HS-27A (cell line): Measurements from ENCODE around the gene PGGHG.
"Not testable (repeated sequence)": the region's sequence is repeated elsewhere in the genome, so short reads cannot be mapped to it uniquely, and the experiment has no call there.

Experiments
- DNase-seq: peaks from one replicate; pipeline ENCODE4 v3.0.0-alpha.2; 2012; ENCODE audit warnings: low read depth, missing footprints

Gene PGGHG

DNA sequence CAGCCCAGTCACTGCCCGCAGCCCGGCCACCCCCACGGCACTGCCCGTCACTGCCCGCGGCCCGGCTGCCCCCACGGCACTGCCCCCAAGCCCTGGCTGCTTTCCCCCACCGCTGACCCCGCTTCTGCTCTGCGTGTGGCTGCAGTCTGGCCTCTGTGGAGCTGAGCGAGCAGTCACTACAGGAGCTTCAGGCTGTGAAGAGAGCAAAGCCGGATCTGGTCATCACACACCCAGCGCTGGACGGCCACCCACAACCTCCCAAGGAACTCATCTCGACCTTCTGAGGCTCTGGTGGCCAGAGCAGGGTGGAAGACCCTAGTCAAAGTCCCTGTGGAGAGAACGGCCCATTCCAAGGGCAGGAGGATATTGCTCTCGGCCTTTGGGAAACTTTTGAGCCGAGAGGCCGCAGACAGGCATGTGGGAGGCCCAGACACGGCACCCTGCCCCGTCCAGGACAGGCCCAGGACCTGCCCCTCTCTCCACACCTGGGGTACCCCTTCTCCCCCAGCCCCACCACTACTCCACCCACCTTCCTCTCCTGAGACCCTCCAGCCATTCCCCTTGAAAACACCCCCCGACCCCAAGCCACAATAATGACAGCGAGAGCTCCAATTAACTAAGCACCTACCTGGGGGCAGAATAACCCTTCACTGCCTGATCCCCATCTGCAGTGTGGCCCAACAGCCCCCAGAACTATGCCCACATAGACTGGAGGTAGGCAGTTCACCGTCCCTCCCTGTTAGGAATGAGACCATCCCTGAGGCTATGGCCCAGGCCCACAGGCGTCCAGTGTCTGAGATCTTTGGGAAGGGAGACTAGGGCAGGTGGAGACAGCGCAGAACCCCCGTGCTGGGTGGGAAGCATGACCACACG lies 3.7 kb upstream of the PGGHG start:
- DNase-seq = no peak

DNA sequence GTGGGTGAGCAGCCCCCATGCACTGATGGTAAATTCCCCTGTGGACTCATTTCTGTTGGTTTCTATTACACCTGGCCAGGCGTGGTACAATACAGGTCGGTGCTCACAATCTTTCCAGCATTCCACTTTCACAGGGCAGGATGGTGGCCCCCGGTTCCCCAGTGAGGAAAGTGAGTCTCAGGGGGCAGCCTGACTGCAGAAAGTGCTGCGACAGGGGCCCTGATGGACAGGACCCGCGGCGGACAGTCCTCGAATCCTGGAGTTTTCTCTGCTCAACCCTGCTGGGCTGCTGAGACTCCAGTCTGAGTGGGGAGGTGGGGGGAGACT lies 3.1 kb upstream of the PGGHG start:
- DNase-seq = no peak

DNA sequence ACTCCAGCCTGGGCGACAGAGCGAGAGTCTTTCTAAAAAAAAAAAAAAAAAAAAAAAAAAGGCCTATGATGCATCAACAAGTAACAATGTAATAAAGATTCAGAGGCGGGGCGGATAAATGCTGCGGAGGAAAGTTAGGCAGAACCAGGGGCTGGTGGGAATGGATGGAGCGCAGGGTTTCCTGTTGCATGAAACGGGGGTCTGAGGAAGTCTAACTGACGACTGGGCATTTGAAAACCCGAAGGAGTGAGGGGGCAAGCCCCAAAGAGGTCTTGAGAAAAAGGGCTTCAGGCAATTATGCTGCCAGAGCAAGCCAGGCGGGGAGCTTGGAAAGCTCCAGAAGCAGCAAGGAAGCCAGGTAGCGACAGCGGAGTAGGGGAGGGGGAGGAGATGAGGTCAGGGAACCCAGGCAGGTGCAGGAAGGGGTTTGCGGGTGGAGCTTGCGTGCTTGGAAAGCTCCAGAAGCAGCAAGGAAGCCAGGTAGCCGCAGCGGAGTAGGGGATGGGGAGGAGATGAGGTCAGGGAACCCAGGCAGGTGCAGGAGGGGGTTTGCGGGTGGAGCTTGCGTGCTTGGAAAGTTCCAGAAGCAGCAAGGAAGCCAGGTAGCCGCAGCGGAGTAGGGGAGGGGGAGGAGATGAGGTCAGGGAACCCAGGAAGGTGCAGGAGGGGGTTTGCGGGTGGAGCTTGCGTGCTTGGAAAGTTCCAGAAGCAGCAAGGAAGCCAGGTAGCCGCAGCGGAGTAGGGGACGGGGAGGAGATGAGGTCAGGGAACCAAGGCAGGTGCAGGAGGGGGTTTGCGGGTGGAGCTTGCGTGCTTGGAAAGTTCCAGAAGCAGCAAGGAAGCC lies 1.7 kb upstream of the PGGHG start:
- DNase-seq = not testable (repeated sequence)

DNA sequence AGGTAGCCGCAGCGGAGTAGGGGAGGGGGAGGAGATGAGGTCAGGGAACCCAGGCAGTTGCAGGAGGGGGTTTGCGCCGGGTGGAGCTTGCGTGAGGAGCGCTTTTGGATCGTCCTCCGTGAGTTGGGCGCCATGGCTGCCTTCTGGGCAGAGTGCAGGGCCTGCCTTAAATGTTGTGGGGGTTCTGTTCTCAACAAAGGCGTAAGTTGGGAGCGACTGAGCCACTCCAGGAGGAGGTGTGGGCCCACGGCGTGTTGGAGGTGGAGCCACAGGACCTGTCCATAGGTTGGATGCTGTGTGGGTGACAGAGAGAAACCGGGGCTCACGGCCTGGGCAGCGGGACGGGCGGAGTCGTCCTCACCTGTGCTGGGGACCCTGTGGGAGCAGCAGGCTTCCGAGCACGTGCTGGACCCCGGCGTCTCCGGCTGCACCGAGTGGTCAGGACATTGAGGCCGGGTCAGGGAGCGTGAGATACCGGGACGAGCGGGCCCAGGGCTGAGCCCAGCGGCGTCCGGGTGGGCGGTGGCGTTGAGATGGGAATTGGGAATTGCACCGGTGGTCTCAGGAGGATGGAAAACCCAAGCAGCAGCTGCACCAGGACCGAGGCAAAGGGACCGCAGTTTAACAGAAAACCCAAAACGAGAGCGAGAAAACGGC lies 977 bp upstream of the PGGHG start:
- DNase-seq = no peak

DNA sequence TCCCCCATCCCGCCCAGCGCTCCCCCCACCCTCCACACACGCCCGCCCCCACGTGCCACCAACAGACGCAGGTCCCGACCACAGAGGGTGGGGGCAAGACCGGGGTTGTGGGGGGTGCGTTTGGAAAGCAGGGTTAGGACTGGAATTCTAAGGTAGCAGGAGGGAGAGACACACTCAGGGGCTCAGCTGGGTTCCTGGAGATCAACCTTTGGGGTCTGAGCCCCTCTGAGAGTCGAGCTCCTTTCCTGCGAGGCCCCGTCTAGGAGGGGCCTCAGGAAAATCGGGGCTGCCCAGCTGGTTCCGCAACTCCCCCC lies 429 bp downstream of the PGGHG start:
- no peak for DNase-seq

DNA sequence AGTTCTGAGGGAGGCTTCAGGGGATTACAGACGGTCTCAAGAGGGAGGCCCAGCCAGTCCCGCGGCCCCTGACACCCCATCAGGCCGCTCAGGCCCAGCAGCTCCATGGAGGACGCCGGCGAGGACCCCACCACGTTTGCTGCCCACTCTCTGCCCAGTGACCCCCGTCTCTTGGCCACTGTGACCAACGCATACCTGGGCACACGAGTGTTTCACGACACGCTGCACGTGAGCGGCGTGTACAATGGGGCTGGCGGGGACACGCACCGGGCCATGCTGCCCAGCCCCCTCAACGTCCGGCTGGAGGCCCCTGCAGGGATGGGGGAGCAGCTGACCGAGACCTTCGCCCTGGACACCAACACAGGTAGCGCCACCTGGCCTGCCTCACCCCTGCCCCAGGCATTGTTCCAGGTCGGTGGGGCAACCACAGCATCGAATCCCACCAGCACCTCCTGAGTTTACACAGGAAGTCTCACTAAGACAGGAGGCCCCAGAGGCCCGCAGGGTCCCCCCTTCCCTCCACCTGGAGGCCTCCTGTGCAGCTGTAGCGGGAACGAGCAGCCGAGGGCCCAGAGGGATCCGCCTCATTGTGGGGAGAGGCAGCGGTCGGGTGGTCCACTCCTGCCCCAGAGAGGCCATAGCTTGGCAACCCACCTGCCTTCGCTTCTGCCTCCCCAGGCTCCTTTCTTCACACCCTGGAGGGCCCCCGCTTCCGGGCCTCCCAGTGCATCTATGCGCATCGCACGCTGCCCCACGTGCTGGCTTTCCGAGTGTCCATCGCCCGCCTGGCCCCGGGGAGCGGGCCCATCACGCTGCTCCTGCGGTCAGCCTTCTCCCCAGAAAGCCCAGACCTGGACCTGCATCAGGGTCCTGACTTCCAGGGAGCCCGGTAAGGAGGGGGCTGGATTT lies 1.0 kb downstream of the PGGHG start:
- no peak for DNase-seq

DNA sequence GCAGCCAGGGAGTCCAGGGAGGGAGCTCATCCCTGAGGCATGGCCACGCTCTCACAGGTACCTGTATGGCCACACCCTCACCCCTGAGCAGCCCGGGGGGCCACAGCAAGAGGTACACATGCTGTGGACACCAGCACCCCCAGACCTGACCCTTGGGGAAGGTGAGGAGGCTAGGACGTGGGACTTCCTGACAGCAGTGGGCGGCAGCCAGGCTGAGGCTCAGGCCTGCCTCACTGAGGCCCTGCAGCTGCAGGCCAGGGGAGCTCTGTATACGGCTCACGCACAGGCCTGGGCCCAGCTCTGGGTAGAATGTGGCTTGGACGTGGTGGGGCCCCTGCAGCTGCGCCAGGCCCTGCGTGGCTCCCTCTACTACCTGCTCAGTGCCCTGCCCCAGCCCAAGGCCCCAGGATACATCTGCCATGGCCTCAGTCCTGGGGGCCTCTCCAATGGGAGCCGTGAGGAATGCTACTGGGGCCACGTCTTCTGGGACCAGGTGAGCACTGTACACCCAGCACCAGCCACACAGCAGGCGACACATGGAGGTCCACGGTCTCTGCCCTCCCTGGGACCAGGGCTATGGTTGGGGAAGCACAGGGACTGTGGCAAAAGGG lies 1.8 kb downstream of the PGGHG start:
- DNase-seq = no peak

DNA sequence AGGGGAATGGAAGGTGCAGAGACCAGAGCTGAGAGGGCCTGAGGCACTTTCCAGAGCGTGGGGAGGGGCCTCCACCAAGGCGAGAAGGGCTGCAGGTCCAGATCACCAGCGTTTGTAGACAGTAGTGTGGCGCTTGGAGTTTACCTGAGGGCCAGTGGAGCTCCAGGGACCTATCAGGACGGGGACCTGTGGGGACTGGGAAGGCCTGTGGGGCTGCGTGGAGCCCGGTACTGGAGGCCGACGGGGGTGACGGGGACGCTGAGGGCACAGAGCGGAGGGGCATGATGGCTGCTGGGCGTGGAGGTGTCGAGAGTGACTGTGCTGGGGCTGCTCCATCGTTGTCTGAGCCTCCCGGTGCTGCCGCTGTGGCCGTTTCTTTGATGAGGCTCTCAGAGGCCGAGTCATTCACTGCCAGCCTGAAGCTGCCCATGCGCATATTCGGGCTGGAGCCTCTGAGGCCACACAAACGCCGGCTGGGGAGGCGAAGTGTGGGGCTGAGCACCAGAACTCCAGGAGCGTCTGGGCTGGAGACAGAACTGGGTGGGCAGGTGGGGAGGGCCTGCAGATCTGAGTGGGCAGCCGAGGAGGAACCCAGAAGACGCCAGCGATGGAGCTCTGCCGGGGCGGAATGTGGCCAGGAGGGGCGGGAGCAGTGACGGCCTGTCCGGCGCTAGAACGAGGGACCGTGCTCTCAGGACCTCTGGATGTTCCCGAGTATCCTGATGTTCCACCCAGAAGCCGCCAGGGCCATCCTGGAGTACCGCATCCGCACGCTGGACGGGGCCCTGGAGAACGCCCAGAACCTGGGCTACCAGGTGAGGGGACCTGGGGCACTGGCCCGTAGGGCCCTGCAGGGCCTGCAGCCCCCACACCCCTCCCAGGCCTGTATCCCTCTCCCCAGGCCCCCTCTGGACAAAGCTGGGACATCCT lies 2.6 kb downstream of the PGGHG start:
- no peak for DNase-seq

DNA sequence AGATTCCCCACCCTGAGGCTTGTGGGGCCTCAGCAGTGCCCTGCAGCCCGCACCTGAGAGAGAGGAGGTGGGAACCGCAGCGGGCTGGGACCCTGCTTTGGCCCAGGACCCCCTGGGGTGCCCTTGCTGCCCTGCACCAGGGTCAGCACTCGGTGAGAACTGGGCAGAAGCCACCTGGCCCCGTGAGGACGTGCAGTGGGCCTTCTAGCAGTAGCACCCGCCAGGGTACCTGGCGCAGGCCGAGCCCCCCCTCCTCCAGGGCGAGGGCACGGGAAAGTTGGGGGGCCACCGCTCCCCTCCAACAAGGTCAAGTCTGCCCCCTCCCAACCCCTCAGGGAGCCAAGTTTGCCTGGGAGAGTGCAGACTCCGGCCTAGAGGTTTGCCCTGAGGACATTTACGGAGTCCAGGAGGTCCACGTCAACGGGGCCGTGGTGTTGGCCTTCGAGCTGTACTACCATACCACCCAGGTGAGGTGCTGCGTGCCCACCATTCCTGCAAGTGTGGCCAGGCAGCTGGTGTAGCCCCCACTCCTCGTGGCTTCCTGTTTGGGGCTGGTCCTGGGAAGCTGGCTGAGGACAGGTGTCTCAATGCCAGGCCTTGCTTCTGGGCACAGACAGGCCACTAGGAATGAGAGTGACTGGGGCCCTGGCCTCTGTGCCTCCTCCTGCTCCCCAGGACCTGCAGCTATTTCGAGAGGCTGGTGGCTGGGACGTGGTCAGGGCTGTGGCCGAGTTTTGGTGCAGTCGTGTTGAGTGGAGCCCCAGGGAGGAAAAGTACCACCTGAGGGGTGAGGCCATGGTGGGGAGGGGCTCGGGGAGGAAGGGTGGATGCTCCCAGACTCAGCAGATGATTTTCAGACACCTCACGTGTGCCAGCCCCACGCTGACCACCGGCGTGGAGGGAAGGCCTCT lies 3.5 kb downstream of the PGGHG start:
- DNase-seq = no peak

DNA sequence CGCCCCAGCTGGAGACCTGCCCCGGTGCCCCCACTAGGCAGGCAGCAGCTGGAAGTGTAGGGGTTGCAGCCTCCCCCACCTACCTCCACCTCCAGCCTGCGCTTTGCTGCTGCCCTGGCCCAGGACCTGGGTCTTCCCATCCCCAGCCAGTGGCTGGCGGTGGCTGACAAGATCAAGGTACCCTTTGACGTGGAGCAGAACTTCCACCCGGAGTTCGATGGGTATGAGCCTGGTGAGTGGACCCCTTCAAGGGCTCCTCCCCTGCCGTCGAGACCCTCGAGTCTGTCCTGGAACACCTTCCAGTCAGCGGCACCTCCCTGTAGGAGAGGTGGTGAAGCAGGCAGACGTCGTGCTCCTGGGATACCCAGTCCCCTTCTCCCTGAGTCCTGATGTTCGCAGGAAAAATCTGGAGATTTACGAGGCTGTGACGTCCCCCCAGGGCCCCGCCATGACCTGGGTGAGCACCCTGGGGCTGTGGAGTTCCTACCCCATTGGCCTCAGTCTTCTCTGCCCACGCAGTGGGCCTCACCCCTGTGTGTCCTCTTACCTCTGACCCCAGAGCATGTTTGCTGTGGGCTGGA lies 4.4 kb downstream of the PGGHG start:
- no peak for DNase-seq

DNA sequence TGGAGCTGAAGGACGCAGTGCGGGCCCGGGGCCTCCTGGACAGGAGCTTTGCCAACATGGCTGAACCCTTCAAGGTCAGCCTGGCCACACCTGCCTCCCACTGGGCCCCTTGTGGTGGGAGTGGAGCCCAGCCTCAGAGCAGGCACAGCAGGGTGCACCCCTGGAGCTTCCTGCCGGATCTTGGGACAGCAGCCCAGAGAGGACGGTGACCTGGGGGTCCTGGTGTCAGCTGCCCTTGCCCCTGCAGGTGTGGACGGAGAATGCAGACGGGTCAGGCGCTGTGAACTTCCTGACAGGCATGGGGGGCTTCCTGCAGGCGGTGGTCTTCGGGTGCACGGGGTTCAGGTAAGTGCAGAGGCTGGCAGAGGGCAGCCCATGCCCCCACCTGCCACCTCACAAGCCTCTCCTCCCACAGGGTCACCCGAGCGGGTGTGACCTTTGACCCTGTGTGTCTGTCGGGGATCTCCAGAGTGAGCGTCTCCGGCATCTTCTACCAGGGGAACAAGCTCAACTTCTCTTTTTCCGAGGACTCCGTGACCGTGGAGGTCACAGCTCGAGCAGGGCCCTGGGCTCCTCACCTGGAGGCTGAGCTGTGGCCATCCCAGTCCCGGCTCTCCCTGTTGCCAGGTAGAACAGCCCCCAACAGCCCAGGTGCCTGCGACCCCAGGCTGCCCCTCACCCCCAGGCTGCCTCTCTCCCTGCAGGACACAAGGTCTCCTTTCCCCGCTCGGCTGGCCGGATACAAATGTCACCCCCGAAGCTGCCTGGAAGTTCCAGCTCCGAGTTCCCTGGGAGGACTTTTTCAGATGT lies 5.1 kb downstream of the PGGHG start:
- no peak for DNase-seq

DNA sequence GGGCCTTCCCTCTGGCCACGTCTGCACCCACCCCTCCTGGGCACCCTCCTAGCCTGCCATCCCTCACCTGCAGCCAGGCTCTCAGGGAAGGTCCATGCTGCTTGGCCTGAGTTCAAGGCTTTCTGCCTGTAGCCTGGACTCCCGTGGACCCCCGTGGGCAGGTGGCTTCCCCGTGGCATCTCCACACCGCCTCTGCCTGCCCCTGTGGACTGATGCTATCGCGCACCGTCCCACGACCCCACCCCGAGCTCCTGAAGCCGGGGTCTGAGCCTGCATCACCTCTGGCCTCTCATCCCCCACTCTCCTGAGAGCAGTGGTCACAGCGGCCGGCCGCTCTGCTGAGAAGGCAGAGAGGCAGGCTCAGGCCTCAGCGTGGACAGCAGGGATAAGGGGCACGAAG lies 5.9 kb downstream of the PGGHG start:
- no peak for DNase-seq

DNA sequence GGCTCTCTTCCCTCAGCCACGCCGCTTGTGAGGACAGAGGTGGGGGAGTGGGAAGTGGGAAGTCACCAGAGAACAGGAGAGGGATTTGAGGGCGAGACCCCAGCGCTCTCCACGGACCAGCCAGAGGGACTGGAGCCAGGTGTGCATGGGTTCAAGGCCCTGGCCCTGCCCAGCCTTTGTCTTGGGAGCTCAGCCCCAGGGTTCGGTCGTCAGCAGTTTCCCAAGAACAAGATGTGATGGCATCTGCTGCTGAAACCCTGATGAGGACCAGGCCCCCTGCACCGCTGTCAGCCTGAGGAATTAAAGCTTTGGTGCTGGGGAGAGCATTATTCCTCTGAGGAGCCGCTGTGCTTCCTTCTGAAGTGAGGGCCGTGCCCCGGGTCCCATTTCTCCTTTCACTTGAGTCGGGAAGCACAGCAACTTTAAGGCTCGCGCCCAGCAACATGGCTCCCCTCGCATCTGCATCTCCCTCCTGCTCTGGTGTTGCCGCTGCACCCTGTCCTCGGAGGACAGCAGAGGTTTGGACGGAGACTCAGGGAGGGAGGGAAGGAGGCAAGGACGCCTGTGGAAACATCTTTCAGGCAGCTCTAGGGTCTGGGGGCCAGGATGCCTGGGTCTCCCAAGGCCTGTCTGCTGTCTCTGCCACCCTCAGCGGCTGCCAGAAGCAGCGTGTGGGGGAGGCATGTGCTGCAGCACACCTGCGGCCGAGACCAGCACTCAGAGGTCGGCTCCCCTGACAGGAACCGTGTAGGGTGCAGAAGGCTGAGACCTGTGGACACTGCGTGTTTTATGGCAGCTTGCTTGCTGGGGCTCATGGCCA lies 6.6 kb downstream of the PGGHG start:
- no peak for DNase-seq

DNA sequence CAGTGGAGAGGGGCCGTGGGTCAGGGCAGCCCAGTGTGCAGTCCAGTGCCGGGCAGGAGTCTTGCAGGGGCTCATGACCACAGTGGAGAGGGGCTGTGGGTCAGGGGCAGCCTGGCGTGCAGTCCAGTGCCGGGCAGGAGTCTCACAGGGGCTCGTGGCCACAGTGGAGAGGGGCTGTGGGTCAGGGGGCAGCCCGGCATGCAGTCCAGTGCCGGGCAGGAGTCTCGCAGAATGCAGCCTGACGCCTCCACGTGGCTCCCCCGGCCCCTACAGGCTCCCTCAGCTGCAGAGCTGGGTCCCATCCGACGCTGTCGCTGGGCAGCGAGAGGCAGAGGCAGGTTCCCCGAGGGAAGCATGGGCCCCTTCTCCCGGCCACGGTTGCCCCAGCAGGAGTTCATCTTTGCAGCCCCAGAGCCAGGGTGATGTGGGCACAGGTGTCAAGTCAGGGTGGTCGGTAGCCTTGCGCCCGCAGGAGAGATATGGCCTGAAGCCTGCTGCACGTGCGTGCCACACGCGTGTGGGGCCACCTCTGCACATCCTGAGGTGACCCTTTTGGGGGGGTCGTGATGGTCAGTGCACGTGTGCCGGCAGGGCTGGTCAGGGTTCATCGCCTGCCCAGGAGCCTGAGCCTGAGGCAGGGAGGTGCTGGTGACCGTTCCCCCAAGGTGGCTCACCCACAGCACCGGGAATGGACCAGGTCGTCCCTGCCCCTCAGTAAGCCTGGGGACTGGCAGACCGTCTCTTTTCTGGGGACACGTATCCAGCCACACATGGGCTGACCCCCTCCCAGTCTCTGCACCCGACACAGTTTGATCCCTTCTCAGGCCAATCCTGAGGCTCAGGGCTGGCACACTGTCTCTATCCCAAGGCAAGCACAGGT lies 7.5 kb downstream of the PGGHG start:
- no peak for DNase-seq

DNA sequence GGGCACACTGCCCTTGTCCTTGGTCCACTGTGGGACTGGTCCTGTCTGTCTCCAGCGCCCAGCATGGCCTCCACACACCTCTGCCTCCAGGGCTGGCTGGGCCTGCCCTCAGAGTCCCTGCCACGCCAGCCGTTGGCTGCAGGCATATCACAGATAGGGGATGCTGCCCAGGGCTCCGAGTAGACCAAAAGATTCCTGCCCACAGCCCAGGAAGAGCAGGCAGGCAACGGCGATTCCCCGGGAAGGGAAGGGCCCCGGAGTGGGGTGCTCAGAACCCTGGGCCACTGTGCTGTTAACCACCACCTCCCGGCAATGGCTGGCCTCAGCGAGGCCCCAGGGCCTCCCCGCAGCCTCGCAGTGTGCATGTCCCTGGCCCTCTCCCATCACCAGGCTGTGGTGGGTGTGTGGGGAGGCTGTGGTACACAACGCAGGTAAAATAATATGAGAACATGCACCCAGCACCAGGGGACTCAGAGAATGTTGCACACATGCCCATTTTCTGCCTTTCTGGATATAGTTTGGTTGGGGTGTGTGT lies 8.2 kb downstream of the PGGHG start:
- DNase-seq = no peak
